Glutamatergic neuron (in vitro differentiated cells): Measurements from ENCODE around the gene ENDOU. TPM values are rescaled to one million over a fixed set of nuclear protein-coding genes. Genes with fewer than 3 reads are reported as not detected.

ENCODE experiments used
- DNase-seq: peaks from one replicate; pipeline ENCODE4 v3.0.0; 2022
- H3K27ac Mint-ChIP-seq: one replicate; pipeline ENCODE4 v1.8.0; 2020; ENCODE audit warnings: mild to moderate bottlenecking, mixed read lengths, inconsistent platforms; ENCODE audit not compliant: unreplicated experiment
- H3K27me3 Mint-ChIP-seq: one replicate; pipeline ENCODE4 v1.8.0; 2020; ENCODE audit warnings: mild to moderate bottlenecking, moderate library complexity, mixed read lengths, inconsistent platforms; ENCODE audit not compliant: unreplicated experiment
- H3K36me3 Mint-ChIP-seq: one replicate; pipeline ENCODE4 v1.8.0; 2020; ENCODE audit warnings: mild to moderate bottlenecking, mixed read lengths, inconsistent platforms; ENCODE audit not compliant: unreplicated experiment
- H3K4me1 Mint-ChIP-seq: one replicate; pipeline ENCODE4 v1.8.0; 2020; ENCODE audit warnings: mild to moderate bottlenecking, low read depth, mixed read lengths, inconsistent platforms; ENCODE audit not compliant: unreplicated experiment
- H3K4me3 Mint-ChIP-seq: one replicate; pipeline ENCODE4 v1.8.0; 2020; ENCODE audit warnings: mild to moderate bottlenecking, mixed read lengths, inconsistent platforms; ENCODE audit not compliant: unreplicated experiment
- H3K9me3 Mint-ChIP-seq: one replicate; pipeline ENCODE4 v1.8.0; 2020; ENCODE audit warnings: mild to moderate bottlenecking, moderate library complexity, mixed read lengths, inconsistent platforms; ENCODE audit not compliant: unreplicated experiment
- total RNA-seq: library from RNA; stranded (reverse); fragmentation: NEBNext Ultra II Directional; extraction: Animal tissue kit (Norgen Biotek cat#: 25700); gene quantifications from one replicate; pipeline ENCODE4 v1.2.1, GENCODE V29; 2021; ENCODE audit not compliant: unreplicated experiment
- TF ChIP-seq, protein P1 (sequence below): fragments of 200-600 bp; sonication (generic); IDR thresholded peaks from one replicate; pipeline ENCODE4 v1.5.0; 2021; ENCODE audit not compliant: partially characterized antibody, unreplicated experiment

Gene ENDOU
- total RNA-seq, 1 donor from 2014 or later, result not detected

GRCh38 chr12:47754126-47754525 is 28.8 kb upstream of the ENDOU start:
- Mint-ChIP-seq H3K36me3 (no peaks in the 10 kb centered on the region), H3K9me3 (peaks cover 4% of the 10 kb centered on the region), H3K27me3 (peaks cover 4% of the 10 kb centered on the region), H3K4me3 (no peak overlapping the region), H3K4me1 (no peaks in the 10 kb centered on the region), H3K27ac (no peak overlapping the region)
- TF ChIP-seq, protein P1, sequence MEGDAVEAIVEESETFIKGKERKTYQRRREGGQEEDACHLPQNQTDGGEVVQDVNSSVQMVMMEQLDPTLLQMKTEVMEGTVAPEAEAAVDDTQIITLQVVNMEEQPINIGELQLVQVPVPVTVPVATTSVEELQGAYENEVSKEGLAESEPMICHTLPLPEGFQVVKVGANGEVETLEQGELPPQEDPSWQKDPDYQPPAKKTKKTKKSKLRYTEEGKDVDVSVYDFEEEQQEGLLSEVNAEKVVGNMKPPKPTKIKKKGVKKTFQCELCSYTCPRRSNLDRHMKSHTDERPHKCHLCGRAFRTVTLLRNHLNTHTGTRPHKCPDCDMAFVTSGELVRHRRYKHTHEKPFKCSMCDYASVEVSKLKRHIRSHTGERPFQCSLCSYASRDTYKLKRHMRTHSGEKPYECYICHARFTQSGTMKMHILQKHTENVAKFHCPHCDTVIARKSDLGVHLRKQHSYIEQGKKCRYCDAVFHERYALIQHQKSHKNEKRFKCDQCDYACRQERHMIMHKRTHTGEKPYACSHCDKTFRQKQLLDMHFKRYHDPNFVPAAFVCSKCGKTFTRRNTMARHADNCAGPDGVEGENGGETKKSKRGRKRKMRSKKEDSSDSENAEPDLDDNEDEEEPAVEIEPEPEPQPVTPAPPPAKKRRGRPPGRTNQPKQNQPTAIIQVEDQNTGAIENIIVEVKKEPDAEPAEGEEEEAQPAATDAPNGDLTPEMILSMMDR, result no peak
- DNase-seq, result no peak

DNA sequence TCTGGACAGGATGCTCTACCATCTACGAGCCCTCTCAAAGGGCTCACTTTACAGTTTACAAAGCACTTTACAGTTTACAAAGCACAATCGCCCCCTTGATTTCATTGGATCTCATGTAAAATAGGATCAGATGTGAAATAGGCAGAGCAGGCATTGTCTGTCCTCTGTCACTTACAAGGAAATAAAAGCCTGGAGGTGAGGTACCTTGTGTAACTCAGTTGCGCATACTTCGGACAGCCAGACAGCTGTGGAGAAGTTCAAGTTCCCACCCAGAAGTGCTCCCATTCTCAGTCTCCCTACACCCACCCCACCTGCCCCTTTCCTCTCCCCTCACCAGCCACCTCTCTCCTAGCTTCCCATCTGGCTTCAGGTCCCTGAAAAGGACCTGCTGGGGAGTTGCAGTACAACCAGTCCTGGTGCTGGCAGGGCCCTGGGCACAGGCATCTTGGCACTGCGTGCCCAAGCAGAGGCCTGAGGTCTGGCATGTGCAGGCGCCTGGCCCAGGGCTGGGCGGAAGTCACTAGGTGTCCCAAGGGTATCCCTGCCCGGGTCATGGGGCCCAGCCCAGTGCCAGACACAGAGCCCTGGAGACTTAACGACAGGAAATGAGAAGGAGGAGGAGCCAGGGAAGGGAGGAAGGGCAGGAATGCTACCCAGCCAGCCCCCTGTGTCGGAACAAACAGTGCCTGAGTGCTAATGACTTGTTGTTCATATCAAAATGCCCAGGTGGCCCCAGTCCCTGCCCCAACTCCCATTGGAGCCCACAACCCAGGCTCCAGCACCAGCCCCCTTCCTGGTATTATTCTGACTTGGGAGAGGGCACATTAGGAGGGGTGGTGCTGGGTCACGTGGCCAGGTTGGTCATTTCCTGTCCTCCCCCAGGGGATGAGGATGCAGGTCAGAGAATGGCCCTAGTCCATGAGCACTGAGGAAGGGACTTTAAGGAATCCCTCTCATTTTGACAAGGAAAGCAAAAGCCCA is 28.0 kb upstream of the ENDOU start:
- Mint-ChIP-seq H3K36me3 (no peaks in the 10 kb centered on the region), H3K27ac (no peak overlapping the region), H3K4me1 (no peaks in the 10 kb centered on the region), H3K4me3 (no peak overlapping the region), H3K27me3 (peaks cover 6% of the 10 kb centered on the region), H3K9me3 (peaks cover 4% of the 10 kb centered on the region)
- TF ChIP-seq, protein P1, result no peak
- DNase-seq, result no peak

GRCh38 chr12:47752552-47752951 is 27.3 kb upstream of the ENDOU start:
- Mint-ChIP-seq H3K27me3 (peaks cover 6% of the 10 kb centered on the region), H3K27ac (no peak overlapping the region)

GRCh38 chr12:47752121-47752520 is 26.8 kb upstream of the ENDOU start:
- DNase-seq, result no peak
- Mint-ChIP-seq H3K4me3 (no peak overlapping the region), H3K27ac (no peak overlapping the region), H3K36me3 (no peaks in the 10 kb centered on the region), H3K4me1 (no peaks in the 10 kb centered on the region), H3K9me3 (peaks cover 2% of the 10 kb centered on the region), H3K27me3 (peaks cover 4% of the 10 kb centered on the region)
- TF ChIP-seq, protein P1, result no peak

More at GRCh38 chr12:47752552-47752951, 27.3 kb upstream of the ENDOU start:
- Mint-ChIP-seq H3K9me3 (peaks cover 4% of the 10 kb centered on the region), H3K36me3 (no peaks in the 10 kb centered on the region), H3K4me3 (no peak overlapping the region), H3K4me1 (no peaks in the 10 kb centered on the region)
- no peak for DNase-seq
- TF ChIP-seq, protein P1, result no peak

- Mint-ChIP-seq H3K9me3 (peaks cover 3% of the 10 kb centered on the region), H3K27me3 (peaks cover 2% of the 10 kb centered on the region), H3K27ac (no peak overlapping the region), H3K4me1 (no peaks in the 10 kb centered on the region), H3K36me3 (no peaks in the 10 kb centered on the region), H3K4me3 (no peak overlapping the region)
- DNase-seq, result no peak
- TF ChIP-seq, protein P1, result no peak
These were observed 26.3 kb upstream of the ENDOU start for GRCh38 chr12:47751561-47751960.
